PC-9 (cell line): ENCODE data around the gene CTAG2.

Source experiments
- EZH2 ChIP-seq: fragments of 200-600 bp; sonication (generic); IDR thresholded peaks from 2 replicates; pipeline ENCODE4 v1.8.0; 2017; ENCODE audit warnings: antibody characterized with exemption, low read depth
- TF ChIP-seq, protein P1 (sequence below): fragments of 200-600 bp; sonication (generic); conservative IDR thresholded peaks from 2 replicates; pipeline ENCODE4 v1.6.1; 2017; ENCODE audit warnings: mixed run types, antibody characterized with exemption, mild to moderate bottlenecking, moderate library complexity

DNA sequence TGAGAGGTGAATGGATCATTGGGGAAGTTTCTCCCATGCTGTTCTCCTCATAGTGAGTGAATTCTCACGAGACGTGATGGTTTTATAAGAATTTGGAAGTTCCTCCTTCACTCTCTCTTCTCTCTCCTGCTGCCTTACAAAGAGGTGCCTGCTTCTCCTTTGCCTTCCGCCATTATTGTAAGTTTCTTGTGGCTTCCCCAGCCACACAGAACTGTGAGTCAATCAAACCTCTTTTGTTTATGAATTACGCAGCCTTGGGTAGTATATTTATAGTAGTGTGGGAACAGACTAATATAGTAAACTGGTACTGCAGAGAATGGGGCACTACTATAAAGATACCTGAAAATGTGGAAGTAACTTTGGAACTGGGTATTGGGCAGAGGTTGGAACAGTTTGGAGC is 7.8 kb upstream of the CTAG2 start:
- TF ChIP-seq, protein P1, sequence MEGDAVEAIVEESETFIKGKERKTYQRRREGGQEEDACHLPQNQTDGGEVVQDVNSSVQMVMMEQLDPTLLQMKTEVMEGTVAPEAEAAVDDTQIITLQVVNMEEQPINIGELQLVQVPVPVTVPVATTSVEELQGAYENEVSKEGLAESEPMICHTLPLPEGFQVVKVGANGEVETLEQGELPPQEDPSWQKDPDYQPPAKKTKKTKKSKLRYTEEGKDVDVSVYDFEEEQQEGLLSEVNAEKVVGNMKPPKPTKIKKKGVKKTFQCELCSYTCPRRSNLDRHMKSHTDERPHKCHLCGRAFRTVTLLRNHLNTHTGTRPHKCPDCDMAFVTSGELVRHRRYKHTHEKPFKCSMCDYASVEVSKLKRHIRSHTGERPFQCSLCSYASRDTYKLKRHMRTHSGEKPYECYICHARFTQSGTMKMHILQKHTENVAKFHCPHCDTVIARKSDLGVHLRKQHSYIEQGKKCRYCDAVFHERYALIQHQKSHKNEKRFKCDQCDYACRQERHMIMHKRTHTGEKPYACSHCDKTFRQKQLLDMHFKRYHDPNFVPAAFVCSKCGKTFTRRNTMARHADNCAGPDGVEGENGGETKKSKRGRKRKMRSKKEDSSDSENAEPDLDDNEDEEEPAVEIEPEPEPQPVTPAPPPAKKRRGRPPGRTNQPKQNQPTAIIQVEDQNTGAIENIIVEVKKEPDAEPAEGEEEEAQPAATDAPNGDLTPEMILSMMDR: no peak
- TF ChIP-seq EZH2: no peak
